ENCODE measurements around the gene SLC22A8.

DNA sequence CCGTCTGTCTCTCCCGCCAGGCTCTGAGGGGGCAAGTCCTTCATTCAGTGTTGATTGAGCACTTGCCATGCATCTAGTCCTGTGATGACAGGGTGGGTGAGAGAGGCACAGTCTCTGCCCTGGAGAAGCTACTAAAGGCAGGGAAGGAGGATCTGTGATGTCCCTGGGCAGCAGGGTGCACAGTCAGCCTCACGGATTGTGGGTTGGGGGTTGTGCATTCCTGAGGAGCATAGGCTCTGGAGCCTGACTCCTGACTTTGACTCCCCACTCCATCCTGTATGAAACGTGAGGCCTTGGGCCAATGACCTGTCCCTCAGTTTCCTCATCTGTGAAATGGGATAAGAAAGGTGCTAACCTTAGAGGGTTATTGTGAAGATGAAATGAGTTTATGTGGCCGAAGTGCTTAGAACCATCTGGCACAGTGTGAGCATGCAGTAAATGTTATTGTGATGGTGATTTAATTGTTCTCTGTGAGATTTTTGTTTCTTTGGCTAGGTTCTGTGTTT lies 4.7 kb downstream of the SLC22A8 start:
- no peak for TF ChIP-seq POLR2A (IDR thresholded peaks at IDR 0.05)
- TF ChIP-seq, protein P1, sequence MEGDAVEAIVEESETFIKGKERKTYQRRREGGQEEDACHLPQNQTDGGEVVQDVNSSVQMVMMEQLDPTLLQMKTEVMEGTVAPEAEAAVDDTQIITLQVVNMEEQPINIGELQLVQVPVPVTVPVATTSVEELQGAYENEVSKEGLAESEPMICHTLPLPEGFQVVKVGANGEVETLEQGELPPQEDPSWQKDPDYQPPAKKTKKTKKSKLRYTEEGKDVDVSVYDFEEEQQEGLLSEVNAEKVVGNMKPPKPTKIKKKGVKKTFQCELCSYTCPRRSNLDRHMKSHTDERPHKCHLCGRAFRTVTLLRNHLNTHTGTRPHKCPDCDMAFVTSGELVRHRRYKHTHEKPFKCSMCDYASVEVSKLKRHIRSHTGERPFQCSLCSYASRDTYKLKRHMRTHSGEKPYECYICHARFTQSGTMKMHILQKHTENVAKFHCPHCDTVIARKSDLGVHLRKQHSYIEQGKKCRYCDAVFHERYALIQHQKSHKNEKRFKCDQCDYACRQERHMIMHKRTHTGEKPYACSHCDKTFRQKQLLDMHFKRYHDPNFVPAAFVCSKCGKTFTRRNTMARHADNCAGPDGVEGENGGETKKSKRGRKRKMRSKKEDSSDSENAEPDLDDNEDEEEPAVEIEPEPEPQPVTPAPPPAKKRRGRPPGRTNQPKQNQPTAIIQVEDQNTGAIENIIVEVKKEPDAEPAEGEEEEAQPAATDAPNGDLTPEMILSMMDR (IDR thresholded peaks at IDR 0.05) = no peak

Data from upper lobe of left lung (tissue), 4 donors.